Measurements from ENCODE around the gene ASTN2.

ASTN2 gene

DNA sequence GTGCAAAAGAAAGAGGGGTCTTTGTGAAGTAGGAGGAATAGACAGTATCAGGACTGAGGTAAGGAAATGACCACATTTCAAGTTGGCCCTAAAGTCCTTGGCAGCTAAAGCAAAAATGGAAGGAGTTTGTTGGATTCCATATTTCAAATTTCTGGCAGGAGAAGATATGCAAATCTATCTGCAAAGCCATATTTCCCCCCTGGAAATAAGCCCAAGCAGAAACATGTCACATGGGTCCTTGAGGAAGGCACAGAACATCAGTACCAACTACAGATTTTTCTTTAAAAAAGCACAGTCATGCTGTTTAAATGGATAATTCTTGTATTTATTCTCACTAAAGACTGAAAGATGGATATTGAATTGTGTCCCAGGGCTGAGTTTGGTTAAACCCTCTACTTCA is 404.8 kb downstream of the ASTN2 start:
- DNase-seq (ENCODE audit: low read depth): no peak
- TF ChIP-seq CTCF (IDR thresholded peaks at IDR 0.05; ENCODE audit: low read depth, low read length, missing control alignments): no peak
- H3K4me3 ChIP-seq (ENCODE audit: low read depth, low read length): no peak overlapping the region

GRCh38 chr9:117008876-117009275 is 406.0 kb downstream of the ASTN2 start:
- DNase-seq (ENCODE audit: low read depth): no peak
- no peak overlapping the region for H3K4me3 ChIP-seq (ENCODE audit: low read depth, low read length)
- TF ChIP-seq CTCF (IDR thresholded peaks at IDR 0.05; ENCODE audit: low read depth, low read length, missing control alignments): no peak

GRCh38 chr9:117008461-117008860 is 406.4 kb downstream of the ASTN2 start:
- no peak for TF ChIP-seq CTCF (IDR thresholded peaks at IDR 0.05; ENCODE audit: low read depth, low read length, missing control alignments)
- no peak overlapping the region for H3K4me3 ChIP-seq (ENCODE audit: low read depth, low read length)
- DNase-seq (ENCODE audit: low read depth): no peak

GRCh38 chr9:117002686-117003085 is 412.2 kb downstream of the ASTN2 start:
- no peak for TF ChIP-seq CTCF (IDR thresholded peaks at IDR 0.05; ENCODE audit: low read depth, low read length, missing control alignments)
- no peak for DNase-seq (ENCODE audit: low read depth)
- no peak overlapping the region for H3K4me3 ChIP-seq (ENCODE audit: low read depth, low read length)

DNA sequence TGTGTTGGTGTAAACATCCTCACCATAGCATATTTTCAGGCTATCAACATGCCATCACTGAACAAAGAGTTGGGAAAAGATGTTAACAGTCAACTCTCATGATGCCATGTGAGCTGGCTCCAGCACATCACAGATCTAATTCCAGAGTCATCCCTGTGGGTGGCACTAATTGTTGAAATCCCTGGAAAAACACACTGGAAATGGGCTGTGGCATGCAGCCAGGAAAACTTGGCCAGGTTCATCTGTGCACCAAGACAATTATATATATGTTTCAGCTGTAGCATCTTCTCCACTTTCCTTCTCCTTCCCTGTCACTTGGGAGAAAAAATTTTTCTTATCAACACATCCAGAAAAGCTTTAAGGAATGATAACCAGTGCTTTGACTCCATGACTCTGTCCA is 414.0 kb downstream of the ASTN2 start:
- no peak for DNase-seq (ENCODE audit: low read depth)
- no peak overlapping the region for H3K4me3 ChIP-seq (ENCODE audit: low read depth, low read length)
- TF ChIP-seq CTCF (IDR thresholded peaks at IDR 0.05; ENCODE audit: low read depth, low read length, missing control alignments): no peak

DNA sequence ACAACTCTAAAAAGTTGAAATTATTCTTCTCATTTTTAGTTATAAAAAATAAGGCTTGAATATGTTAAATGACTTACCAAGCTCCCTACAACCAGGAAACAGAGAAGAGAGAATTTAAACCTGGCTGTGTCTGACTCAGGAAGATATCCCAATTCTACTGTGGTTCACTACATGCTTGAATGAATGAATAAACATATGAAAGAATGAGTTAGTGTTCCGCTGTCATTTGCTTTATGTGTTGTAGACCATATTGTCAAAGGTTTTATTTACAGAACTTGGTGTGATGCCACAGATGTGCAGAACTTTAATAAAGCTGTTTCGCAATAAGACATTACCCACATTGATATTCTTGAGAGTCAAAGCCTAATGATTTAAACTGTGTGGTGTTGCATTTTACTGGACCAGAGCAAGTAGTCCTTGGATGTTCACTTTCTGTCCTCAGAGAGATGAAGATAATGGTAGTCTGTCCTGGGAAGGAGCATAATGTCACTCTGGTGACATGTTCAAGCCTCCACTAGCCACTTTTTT is 414.6 kb downstream of the ASTN2 start:
- no peak for DNase-seq (ENCODE audit: low read depth)
- H3K4me3 ChIP-seq (ENCODE audit: low read depth, low read length): no peak overlapping the region
- TF ChIP-seq CTCF (IDR thresholded peaks at IDR 0.05; ENCODE audit: low read depth, low read length, missing control alignments): no peak

DNA sequence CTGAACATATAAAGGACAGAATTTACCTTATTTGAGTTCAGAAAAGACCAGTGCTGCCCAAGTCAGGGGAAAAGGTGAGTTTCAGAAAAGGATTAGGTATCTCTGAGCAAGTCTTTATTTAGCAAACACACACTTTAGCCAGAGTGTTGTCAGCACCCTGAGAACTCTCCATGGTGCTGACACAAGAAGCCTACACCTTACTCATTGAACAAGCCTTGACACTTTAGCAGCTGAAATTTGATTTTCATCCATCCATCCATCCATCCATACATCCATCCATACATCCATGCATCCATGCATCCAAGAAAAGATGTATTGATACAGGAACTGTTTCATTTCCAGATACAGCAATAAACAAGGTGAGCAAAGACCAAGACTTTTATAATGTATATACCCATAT is 416.6 kb downstream of the ASTN2 start:
- TF ChIP-seq CTCF (IDR thresholded peaks at IDR 0.05; ENCODE audit: low read depth, low read length, missing control alignments): no peak
- no peak for DNase-seq (ENCODE audit: low read depth)
- no peak overlapping the region for H3K4me3 ChIP-seq (ENCODE audit: low read depth, low read length)

Measured in GM12864 (cell line).